Head of caudate nucleus (tissue), 42 donors: ENCODE results near the gene CORO2A.

Source experiments
- DNase-seq, 42 donors: peaks; one replicate each; pipeline versions ENCODE4 v3.0.0 to v3.0.0-alpha.2; 2020 to 2021; ENCODE audit warnings: mixed read lengths in 7 of 42
- intact Hi-C: fragments of 100-400 bp; cut with DNase I; formaldehyde crosslinking; loops from one replicate; pipeline ENCODE4 v1.15.0; 2022

CORO2A gene

DNA sequence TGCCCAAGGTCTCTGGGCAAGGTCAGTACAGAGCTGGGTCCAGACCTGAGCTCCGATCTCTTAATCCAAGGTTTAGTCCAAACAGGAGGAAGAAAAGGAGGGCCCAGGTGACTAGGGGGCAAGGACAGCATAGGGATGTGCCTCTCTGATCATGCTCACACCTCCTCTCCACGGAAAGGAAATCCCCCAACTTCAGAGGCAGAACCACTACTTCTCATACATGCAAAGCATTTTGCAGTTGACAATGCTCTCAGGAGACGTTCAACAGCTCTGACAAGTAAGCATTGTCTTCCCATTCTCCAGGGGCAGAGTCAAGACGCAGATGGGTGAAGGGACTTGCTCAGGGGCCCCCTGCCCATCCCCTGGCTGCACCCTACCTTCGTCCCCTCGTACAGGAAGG, 8.7 kb upstream of the CORO2A start:
- intact Hi-C loops, result no loop called here
- DNase-seq, result no peak

DNA sequence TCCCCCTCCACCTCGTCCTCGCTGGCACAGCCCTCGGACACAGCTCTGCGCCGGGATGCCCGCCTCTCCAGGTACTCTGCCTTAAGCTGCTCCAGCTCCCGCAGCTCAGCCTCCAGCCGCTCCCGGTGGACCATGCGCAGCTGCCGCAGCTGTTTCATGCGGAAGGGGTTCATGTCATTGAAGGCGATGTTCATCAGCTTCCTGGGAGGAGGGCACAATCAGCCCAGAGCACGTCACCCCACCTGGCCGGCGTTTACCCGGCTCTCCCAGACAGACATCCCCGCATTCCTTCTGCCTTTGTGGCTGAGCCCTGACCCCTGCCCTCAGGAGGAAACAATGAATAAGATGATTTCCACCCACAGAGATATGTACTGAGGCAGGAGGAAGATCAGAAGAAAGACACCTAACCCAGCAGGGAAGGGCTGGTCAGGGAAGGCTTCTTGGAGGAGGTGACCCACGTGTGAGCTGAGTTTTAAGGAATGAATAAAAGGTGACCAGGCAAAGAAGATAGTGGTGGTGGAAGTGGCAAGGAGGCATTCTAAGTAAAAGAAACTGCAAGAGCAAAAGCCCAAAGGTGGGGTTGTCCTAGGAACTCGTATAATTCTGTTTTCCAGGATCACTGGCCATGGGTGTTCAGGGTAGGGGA, 7.1 kb upstream of the CORO2A start:
- intact Hi-C loops, result no loop called here
- DNase-seq, result no peak

DNA sequence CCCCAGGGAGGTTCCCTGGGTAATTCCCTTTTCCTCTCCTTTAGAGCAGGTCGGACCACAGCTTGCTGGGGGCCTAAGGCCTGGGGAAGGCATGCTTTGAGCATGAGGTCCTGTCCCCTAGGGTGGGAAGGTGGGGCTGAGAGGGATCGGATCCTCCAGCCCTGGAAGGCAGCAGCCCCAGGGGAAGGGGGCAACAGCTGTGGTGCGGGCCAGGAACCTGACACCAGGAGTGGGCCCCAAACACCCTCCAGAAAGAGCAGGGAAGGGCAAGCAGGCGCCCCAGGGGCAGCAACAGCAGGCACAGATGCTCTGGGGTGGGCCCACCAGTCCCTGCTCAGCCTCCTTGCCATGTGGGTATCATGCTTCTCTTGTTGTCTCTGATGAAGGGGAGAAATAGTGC, 3.2 kb upstream of the CORO2A start:
- intact Hi-C loops, result no loop called here
- DNase-seq, result no peak

DNA sequence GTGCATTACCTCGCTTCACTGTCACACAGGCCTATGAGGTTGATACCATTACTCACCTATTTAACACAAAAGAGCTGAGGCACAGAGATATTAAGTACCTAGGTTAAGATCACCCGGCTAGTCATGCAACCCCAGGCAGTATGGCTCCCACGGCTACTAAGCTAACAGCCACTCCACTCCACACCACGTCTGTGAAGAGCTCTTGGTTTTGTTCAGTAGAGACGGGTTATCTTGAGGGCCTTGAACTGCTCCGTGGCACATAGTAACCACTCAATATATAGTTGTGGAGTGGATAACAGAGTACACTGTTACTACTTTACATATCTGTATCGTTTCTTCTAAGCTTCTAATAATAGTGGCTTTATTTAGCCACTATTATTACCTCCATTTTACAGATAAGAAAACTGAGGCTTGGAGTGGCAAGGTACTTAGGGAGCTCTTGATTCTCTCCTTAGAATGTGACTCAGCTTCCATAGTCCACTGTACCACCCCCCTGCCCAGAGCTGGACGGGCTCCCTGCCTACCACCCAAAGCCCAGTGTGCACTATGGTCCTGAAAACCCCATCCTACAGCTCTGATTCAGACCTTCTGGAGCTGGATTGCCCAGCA, 1.0 kb upstream of the CORO2A start:
- intact Hi-C loops, result no loop called here
- DNase-seq, result no peak

DNA sequence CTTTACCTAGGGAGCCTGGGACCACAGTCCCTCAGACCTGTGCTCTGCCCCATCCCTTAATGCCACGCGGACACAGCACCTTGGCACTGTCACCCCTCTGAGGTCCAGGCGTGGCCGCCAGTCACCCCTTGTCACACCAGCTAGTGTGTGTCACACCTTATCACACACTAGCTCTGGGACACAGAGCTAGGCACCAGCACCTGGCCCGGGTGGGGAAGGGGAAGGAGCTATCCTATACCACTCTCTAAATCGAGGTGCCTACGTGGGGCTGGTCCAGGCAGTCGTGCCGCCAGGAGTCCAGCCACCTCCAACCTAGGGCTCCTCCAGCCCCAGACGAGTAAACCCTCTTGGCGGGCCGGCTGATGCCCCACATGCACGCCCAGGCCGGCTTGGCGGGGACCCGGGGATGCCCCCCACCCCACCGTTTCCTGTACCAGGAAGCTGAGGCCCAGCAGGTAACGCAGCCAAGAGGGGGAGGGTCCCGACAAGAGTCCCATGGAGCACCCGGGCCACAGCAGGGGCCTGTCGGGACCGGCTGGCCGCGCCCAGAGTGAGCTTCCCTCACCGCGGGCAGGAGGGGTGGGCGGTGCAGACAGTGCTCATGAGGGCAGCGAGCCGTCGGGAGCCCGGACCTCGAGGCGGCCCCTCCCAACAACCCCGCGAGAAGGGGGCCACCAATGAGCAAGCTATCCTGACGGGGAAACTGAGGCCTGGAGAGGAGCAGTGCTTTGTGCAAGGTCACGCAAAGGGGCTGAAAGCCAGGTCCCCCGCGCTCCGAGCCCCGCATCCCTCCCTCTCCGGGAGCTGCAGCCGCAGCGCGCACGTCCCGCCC, 550 bp downstream of the CORO2A start:
- intact Hi-C loops, result no loop called here
- peak in 3 of 42 donors; percentile 5 to 19 (median 13) for DNase-seq

DNA sequence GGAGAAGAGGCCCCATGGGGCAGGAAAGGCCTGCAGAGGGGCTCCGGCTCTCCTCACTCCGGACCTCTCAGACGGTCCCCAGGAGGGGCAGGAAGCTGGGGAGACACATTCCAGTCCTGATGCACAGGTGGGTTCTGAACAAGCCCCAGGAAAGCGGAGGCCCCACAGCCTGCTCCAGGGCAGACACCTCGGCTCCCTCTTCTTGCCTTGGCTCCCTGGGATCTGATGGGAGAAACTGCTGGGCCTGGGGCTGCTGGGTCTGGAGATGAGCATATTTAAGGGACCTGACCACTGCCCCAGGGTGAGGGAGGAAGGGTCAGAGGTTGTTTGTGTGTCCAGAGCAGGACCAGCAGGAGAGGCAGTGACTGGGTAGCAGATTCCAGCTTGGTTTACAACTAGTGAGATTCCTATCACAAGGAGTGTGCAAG, 1.2 kb downstream of the CORO2A start:
- intact Hi-C loops, result no loop called here
- DNase-seq, result no peak

DNA sequence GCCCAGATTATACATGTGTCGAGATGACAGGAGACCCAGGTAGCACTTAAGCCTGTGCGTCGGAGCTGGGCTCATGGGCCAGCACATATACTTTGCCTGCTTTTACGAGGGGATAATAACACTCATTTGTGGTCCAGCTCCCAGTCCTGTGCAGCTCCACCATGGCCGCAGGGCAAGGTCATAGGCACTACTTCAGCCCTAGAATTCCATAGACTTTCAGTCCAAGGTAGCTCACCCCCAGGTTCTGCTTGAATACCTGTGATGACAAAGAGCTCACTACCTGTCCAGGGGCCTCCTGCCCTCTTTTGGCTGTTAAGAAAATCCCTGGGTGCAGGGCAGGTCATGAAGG, 1.7 kb downstream of the CORO2A start:
- intact Hi-C loops, result no loop called here

DNA sequence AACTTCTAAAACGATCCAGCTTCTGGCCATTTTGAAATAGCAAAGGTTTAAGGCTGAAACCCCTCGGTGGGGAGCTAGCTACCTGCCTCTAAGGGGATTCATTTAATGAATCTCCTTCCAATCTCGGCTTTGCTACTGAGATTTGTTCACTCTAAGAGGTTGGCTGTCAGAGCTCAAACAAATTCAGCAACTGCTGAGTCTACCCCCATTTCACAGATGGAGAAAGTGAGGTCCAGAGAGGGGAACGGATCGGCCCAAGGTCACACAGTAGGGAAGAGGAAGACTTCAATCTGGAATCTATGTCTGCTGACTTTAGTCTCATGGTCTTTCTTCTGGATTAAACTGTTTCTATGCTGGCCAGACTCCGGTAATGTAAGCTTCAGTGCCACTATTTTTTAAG, 3.0 kb downstream of the CORO2A start:
- no peak for DNase-seq
- intact Hi-C loops, result no loop called here

More for the DNA sequence above, 1.7 kb downstream of the CORO2A start:
- DNase-seq, result no peak

DNA sequence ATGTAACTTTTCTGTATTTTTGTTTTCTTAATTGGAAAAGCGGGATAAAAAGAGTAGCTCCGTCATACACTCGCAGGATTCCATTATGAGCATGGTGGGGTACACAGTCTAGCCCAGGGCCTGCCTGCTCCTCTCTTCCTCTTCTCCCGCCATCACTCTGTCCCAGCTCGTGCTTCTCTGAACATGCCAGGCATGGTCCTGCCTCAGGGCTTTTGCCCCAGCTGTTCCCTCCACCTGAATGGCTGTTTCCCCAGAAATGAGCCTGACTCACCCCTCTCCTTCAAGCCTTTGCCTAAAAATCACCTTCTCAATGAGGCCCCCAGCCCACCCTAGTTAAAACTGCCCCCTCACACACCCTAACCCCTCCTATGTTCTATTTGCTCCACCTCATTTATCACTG, 4.5 kb downstream of the CORO2A start:
- intact Hi-C loops, result no loop called here
- DNase-seq, result no peak

DNA sequence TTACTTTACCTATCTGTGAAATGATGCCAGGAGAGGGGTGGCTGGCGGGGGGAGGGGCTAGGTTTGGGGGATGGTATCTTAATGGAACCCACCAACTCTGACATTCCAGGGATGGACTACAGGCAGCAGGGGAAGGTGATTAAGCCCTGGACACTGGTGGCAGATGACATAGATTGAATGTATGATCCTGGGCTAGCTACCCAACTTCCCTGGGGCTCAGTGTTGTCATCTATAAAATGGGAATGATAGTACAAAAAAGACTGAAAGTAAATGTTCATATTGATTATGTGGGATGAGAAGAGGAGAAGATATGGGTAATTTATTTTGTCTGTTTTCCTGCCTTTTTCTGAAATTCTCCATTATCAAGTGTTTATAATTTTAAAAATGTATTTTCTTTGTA, 6.2 kb downstream of the CORO2A start:
- intact Hi-C loops, result no loop called here
- no peak for DNase-seq

DNA sequence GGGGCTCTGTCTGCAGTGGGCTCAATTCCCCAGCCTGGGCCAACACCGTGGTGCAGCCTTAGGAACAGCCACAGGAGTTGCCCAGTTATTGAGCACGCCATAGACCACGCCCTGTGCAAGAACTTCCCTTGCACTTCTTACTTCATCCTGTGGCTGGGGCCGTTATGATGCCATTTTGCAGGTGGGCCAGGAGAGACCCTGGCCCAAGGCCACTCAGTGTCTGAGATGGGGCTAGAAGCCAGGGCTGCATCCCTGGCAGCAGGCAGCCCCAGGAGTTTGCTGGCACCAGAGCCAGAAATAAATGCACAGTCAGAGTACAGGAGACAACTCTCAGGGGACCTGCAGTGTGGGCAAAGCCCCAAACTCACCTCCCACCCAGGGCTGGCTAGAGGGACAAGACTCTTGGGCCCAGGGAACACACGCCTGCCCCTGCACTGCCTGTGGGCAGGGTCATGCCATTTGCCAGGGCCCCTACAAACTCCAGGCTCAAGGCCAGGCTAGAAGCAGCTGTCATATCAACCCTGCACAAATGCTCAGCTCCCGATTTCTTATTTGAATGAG, 6.7 kb downstream of the CORO2A start:
- DNase-seq, result no peak
- intact Hi-C loops, result no loop called here

DNA sequence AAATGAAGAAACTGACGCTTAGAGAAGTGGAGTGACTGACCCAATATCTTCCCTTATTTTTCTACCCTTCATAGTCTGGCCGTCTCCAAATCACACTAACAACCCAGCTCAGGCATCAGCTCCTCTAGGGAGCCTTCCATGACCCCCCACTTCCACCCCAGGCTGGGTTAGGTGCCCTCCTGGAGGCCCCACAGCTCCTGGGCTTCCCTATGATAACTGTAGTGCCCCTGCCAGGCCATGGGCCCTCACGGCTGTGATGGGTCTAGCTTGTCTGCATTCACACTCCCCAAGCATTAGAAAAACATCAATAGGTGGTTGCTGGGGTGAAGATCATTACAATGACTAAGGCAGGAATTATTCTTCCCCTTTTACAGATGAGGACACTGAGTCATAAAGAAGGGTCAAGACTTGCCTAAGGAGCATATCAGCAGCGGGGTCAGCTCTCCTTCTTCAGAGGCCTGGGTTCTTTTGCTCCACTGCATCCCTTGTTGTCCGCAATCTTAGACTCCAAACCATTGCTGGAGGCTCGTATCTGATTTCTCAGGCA, 7.3 kb downstream of the CORO2A start:
- intact Hi-C loops, result no loop called here
- no peak for DNase-seq

DNA sequence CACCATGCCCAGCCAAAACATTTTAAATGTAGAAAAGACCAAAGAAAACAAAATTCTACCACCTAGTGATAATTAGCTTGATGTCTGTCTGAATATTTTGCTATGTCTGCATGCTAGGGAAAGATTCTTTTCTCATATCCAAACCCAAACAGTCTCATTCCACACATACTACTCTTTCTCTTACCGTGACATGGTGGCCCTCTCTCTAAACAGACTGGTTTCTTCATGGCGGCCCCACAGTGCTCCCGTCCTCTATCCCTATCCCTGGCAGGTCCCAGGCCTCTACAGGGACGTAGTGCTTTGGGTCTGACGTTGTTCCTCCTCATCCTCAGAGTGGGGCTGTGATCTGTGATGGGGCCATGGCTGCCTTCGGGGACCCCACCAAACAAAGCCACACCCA, 8.1 kb downstream of the CORO2A start:
- intact Hi-C loops, result no loop called here
- no peak for DNase-seq

DNA sequence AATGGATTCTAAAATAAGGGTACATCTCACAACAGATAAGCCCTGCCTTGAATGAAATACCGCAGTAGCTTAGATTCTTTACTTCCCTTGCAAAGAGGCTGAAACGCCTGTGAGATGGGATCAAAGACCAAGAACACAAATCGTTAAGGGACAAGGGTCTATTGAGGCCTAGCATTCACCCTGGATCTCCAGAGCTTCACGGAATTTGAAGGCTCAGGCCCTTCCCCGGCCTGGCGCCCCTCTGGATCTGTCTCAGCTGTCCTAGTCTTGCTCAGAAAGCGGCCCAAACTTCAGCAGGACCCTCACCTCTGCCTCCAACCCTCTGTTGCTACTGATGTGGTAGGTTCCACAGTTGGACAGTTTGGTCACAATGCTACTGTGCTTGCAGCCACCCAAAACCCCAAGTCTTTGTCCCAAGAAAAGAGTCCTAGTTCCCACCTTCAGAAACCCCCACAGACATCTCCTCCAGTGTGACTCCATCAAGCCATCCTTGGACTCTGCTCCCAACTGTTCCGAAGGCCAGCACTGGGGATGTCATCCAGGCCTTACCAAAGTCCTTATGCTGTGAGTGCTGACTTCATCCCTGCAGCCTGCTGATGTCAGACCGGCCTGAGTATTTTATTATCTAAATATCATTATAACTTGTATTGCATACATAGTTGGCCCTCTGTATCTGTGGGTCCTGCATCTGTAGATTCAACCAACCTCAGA, 9.4 kb downstream of the CORO2A start:
- intact Hi-C loops, result no loop called here
- DNase-seq, result no peak

DNA sequence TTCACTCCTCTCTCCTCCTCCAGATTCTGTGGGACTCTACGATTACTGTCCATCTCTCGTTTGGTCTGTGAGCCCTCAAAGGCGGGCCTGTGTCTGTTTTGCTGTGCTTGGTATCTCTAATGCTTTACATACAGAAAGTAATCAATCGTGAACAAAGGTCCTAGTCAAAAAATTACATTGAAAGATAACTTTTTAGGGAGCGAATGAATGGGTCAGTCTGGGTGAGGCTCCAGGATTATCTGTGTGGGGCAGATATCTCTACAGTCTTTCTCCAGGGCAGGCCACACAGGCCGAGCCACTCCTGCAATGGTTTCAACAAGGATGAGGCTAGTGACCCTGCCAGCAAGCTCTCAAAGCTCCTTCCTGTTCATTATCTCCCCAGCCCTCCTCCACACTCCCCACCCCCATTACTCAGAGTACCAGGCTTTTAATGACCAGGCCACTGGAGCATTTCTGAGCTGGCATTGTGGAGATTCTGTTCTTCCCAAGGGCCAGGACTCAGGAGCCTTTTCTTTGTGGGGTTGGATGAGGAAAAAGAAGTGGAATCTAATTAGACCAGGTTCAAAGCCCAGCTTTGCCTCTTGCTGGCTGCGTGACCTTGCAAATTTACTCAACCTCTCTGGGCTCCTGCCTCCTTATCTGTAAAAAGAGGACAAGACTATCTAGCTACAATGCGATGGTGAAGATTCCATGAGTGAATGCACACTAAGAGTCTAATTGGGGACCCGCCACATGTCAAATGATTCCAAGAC, 10.2 kb downstream of the CORO2A start:
- DNase-seq, result no peak
- intact Hi-C loops, result no loop called here

DNA sequence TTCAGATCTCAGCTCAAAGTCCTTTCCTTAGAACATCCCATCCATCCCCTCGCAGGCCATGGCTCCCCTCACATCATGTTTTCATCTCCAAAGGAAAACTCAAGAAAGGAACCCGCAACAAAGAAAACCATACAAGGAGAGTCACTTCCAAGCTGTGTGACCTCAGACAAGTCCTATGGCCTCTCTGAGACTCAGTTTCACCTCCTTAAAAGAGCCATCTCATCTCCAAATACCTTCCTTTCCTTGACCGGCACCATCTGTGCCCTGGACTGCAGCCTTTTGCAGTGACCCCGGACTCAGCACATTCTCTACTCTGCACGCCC, 10.7 kb downstream of the CORO2A start:
- DNase-seq, result no peak
- intact Hi-C loops, result no loop called here

DNA sequence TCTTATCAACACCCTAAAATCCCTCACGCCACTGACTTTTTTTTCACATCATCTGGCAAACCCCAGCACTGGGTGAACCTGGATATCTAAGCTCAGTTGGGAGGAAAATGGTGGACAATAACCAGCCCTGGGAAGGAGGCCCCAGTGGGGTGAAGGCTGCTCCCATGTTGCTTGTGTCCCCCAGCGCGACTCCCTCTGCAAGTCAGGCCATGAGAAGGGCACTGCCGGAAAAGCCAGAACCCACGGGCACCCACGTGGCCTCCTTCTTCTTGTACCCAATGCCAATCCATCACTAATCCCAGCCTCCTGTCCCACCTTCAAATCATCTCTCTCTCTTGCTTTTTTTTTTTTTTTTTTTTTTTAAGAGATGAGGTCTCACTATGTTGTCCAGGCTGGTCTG, 11.4 kb downstream of the CORO2A start:
- intact Hi-C loops, result no loop called here
- no peak for DNase-seq

DNA sequence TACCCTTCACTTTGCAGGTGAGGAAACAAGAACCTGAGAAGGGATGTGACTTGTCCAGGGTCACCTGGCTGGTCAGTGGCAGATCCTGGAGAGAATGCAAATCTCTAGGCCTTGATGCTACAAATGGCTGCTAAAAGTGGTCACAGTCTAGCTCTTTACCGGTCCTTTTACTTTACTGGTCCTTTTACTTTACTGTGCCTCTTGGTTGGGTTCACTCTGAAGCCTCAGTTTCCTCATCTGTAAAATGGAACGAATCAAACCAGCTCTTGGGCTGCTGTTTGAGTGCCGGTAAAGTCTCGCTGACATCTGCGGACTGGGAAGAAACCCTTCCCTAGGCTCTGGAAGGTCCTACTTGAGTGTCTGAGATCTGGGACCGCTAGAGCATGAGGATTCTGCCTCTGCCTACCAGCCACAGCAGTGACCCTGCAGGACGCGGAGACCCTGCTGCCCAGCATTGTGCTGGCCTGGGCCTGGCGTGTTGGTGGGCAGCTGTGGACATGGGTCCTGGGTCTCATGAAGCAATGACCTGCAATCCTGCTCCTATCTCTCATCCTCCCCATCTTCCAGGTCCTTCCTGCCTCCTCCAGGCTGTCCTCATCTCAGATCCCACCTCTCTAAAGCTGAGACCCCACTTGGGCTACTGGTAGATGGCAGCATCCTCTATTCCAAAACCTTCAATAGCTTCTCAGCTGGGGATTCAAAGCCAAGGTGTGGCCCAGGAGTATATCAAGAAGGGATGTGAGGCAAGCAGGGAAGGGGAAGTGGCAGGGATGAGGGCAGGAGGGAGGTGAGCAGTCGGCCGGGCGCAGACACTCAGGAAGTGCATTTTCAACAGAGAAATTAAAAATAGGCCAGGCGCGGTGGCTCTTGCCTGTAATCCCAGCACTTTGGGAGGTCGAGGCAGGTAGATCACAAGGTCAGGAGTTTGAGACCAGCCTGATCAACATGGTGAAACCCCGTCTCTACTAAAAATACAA, 13.3 kb downstream of the CORO2A start:
- intact Hi-C loops, result no loop called here
- DNase-seq, result no peak
